MCF 10A (cell line): Measurements from ENCODE around the gene KAT6B. TPM values are rescaled to one million over a fixed set of nuclear protein-coding genes. Genes with fewer than 3 reads are reported as not detected.
"Not testable (repeated sequence)": the region's sequence is repeated elsewhere in the genome, so short reads cannot be mapped to it uniquely, and the experiment has no call there.

Source experiments
- BruUV-seq: library from RNA; stranded (reverse); fragments of 400-500 nt; replicated peaks from 2 replicates; lab custom pipeline; 2021; lab: Mats Ljungman, UMichigan
- CTCF ChIA-PET: fragments of 300-600 bp; sonication (Branson Sonifier 250); formaldehyde crosslinking; extraction: SDS; loops from one replicate; lab custom pipeline; 2021; ENCODE audit warnings: antibody characterized with exemption, inconsistent platforms; lab: Yijun Ruan, JAX
- POLR2A ChIA-PET: fragments of 300-600, 350-650 bp; sonication (Branson Sonifier 250); formaldehyde crosslinking; extraction: SDS; loops from one replicate; lab custom pipeline; 2020; ENCODE audit warnings: antibody characterized with exemption, inconsistent platforms; lab: Yijun Ruan, JAX
- DNase-seq: peaks from one replicate; pipeline ENCODE4 v3.0.0-alpha.2; 2018; ENCODE audit not compliant: unreplicated experiment
- H3K27ac Mint-ChIP-seq: one replicate; pipeline ENCODE4 v1.8.0; 2022; ENCODE audit warnings: mild to moderate bottlenecking, low read depth, mixed read lengths; ENCODE audit not compliant: unreplicated experiment
- H3K27me3 Mint-ChIP-seq: one replicate; pipeline ENCODE4 v1.8.0; 2022; ENCODE audit warnings: mixed read lengths; ENCODE audit not compliant: insufficient read depth, unreplicated experiment
- H3K36me3 Mint-ChIP-seq: one replicate; pipeline ENCODE4 v1.8.0; 2022; ENCODE audit warnings: mild to moderate bottlenecking, moderate library complexity, mixed read lengths; ENCODE audit not compliant: insufficient read depth, unreplicated experiment
- H3K4me1 Mint-ChIP-seq: one replicate; pipeline ENCODE4 v1.8.0; 2022; ENCODE audit warnings: mixed read lengths; ENCODE audit not compliant: insufficient read depth, unreplicated experiment
- H3K4me3 Mint-ChIP-seq: one replicate; pipeline ENCODE4 v1.8.0; 2022; ENCODE audit warnings: mild to moderate bottlenecking, moderate library complexity, mixed read lengths; ENCODE audit not compliant: unreplicated experiment
- H3K9me3 Mint-ChIP-seq: one replicate; pipeline ENCODE4 v1.8.0; 2022; ENCODE audit warnings: mixed read lengths; ENCODE audit not compliant: unreplicated experiment
- CTCF ChIP-seq: fragments of 200-600 bp; IDR thresholded peaks from one replicate; pipeline ENCODE4 v1.8.0; 2022; ENCODE audit warnings: antibody characterized with exemption, mild to moderate bottlenecking; ENCODE audit not compliant: unreplicated experiment
- intact Hi-C: fragments of 100-400 bp; cut with micrococcal nuclease; formaldehyde crosslinking; loops from 2 replicates; pipeline ENCODE4 v1.14.1; 2022
- total RNA-seq: library from RNA; stranded (reverse); gene quantifications from 2 replicates; pipeline ENCODE4 v1.2.3, GENCODE V29; 2022

KAT6B gene
- total RNA-seq, 1 experiment from 2014 or later: 18.3 TPM

GRCh38 chr10:74873803-74874454 is 47.5 kb downstream of the KAT6B start:
- DNase-seq: no peak
- intact Hi-C loops: no loop called here
- no peak for TF ChIP-seq CTCF
- Mint-ChIP-seq H3K27ac (no peak overlapping the region), H3K4me3 (no peak overlapping the region), H3K27me3 (no peaks in the 10 kb centered on the region), H3K9me3 (no peaks in the 10 kb centered on the region), H3K36me3 (peaks cover 11% of the 10 kb centered on the region), H3K4me1 (peaks cover 9% of the 10 kb centered on the region)
- CTCF ChIA-PET: no interaction called here
- BruUV-seq: no TSS peak
- POLR2A ChIA-PET: interaction anchor here (0.6 kb wide), 2 partner anchors 61 to 100 kb away, joined by 3 read pairs; no protein-coding TSS in a partner anchor

- Mint-ChIP-seq H3K9me3 (no peaks in the 10 kb centered on the region), H3K4me3 (no peak overlapping the region), H3K27me3 (no peaks in the 10 kb centered on the region), H3K36me3 (peaks cover 11% of the 10 kb centered on the region), H3K27ac (no peak overlapping the region), H3K4me1 (peaks cover 9% of the 10 kb centered on the region)
- no TSS peak for BruUV-seq
- no peak for DNase-seq
- TF ChIP-seq CTCF: no peak
- POLR2A ChIA-PET: interaction anchor here (1.1 kb wide), 1 partner anchor 48 kb away, joined by 3 read pairs; the partner anchor contains the start of gene KAT6B
- CTCF ChIA-PET: no interaction called here
- intact Hi-C loops: no loop called here
Measured at GRCh38 chr10:74874649-74875048, 48.2 kb downstream of the KAT6B start.

DNA sequence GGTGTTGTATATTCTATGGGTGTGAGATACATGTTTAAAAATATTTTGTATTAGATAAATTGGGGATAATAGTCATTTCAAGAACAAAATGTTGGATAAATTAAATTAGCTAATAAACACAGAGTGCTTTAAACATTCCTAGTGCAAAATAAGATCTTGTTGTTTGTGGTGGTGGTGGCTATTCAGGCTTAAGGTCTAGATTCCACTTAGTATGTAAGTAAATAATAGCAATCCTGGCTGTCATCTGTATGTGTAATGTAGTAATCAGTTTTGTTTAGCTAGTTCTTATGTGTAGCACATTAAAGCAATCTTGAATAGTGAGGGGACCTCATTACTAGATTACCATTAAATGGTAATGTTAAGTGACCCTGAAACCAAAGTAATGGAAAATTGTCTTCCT is 48.7 kb downstream of the KAT6B start:
- Mint-ChIP-seq H3K27me3 (no peaks in the 10 kb centered on the region), H3K4me1 (peaks cover 9% of the 10 kb centered on the region), H3K4me3 (no peak overlapping the region), H3K36me3 (peaks cover 11% of the 10 kb centered on the region), H3K9me3 (no peaks in the 10 kb centered on the region), H3K27ac (no peak overlapping the region)
- CTCF ChIA-PET: interaction anchor here (0.6 kb wide), 1 partner anchor 215 kb away, joined by 3 read pairs; no protein-coding TSS in a partner anchor
- no TSS peak for BruUV-seq
- POLR2A ChIA-PET: interaction anchor here (1.1 kb wide), 1 partner anchor 49 kb away, joined by 3 read pairs; the partner anchor contains the start of gene KAT6B
- TF ChIP-seq CTCF: no peak
- intact Hi-C loops: no loop called here
- no peak for DNase-seq

- DNase-seq: no peak
- no peak overlapping the region for H3K4me3 Mint-ChIP-seq
- intact Hi-C loops: no loop called here
- H3K36me3 Mint-ChIP-seq: peaks cover 7% of the 10 kb centered on the region
- ChIA-PET POLR2A (interaction anchor here (0.5 to 0.7 kb wide), 2 partner anchors 9 to 34 kb away, joined by 3 read pairs; no protein-coding TSS in a partner anchor), CTCF (interaction anchor here (0.6 to 0.7 kb wide), 2 partner anchors 9 to 78 kb away, joined by 3 to 4 read pairs; no protein-coding TSS in a partner anchor)
- BruUV-seq: no TSS peak
- no peak overlapping the region for H3K27ac Mint-ChIP-seq
- H3K27me3 Mint-ChIP-seq: no peaks in the 10 kb centered on the region
- no peaks in the 10 kb centered on the region for H3K9me3 Mint-ChIP-seq
- no peak for TF ChIP-seq CTCF
- peaks cover 9% of the 10 kb centered on the region for H3K4me1 Mint-ChIP-seq
Measured at GRCh38 chr10:74875966-74876365, 49.6 kb downstream of the KAT6B start.

GRCh38 chr10:74877054-74877453 is 50.7 kb downstream of the KAT6B start:
- H3K36me3 Mint-ChIP-seq, H3K4me1 Mint-ChIP-seq, BruUV-seq, DNase-seq, H3K27ac Mint-ChIP-seq, H3K4me3 Mint-ChIP-seq, H3K27me3 Mint-ChIP-seq, CTCF ChIA-PET, H3K9me3 Mint-ChIP-seq, intact Hi-C loops: not testable (repeated sequence)
- POLR2A ChIA-PET: interaction anchor here (1.1 kb wide), 1 partner anchor 27 kb away, joined by 3 read pairs; no protein-coding TSS in a partner anchor
